SK-N-SH treated with all-trans-retinoic acid at 6 μM for 48 hours (cell line): ENCODE data around the gene N4BP2.

Source experiments
- ATAC-seq: fragments of 200-7000 bp; cut with Tn5 transposase; 3 replicates; pipeline ENCODE4 v1.9.1; 2020; ENCODE audit warnings: mild to moderate bottlenecking, moderate library complexity
- ARNTL ChIP-seq: fragments of 450-650 bp; formaldehyde crosslinking; IDR thresholded peaks from 2 replicates; pipeline ENCODE4 v1.5.0; 2020; ENCODE audit warnings: low read depth, mild to moderate bottlenecking, moderate library complexity, borderline replicate concordance
- BACH2 ChIP-seq: fragments of 250-450 bp; sonication (Bioruptor Pico); IDR thresholded peaks from 2 replicates; pipeline ENCODE4 v1.9.0; 2021; ENCODE audit warnings: mild to moderate bottlenecking, borderline replicate concordance
- CSDC2 ChIP-seq: fragments of 250-450 bp; sonication (Bioruptor Pico); IDR thresholded peaks from 2 replicates; pipeline ENCODE4 v1.5.0; 2020; ENCODE audit warnings: mild to moderate bottlenecking, moderate library complexity
- ESRRG ChIP-seq: fragments of 250-450 bp; sonication (Bioruptor Pico); IDR thresholded peaks from 2 replicates; pipeline ENCODE4 v1.6.1; 2021; ENCODE audit warnings: mild to moderate bottlenecking
- GLIS3 ChIP-seq: fragments of 250-450 bp; sonication (Bioruptor Pico); IDR thresholded peaks from 2 replicates; pipeline ENCODE4 v1.5.0; 2020; ENCODE audit warnings: mild to moderate bottlenecking, moderate library complexity
- ISL1 ChIP-seq: fragments of 250-450 bp; sonication (Bioruptor Pico); IDR thresholded peaks from 2 replicates; pipeline ENCODE4 v2.1.2; 2022; ENCODE audit warnings: mild to moderate bottlenecking, moderate library complexity
- OSR1 ChIP-seq: fragments of 250-450 bp; sonication (Bioruptor Pico); IDR thresholded peaks from 2 replicates; pipeline ENCODE4 v1.8.0; 2022; ENCODE audit warnings: moderate library complexity, mild to moderate bottlenecking, inconsistent platforms
- PPARA ChIP-seq: fragments of 250-450 bp; sonication (Bioruptor Pico); IDR thresholded peaks from 2 replicates; pipeline ENCODE4 v1.5.0; 2020; ENCODE audit warnings: mild to moderate bottlenecking, borderline replicate concordance
- RARB ChIP-seq: fragments of 250-450 bp; sonication (Bioruptor Pico); IDR thresholded peaks from 2 replicates; pipeline ENCODE4 v1.8.0; 2021; ENCODE audit warnings: mild to moderate bottlenecking, moderate library complexity
- SNAI2 ChIP-seq: fragments of 250-450 bp; sonication (Bioruptor Pico); IDR thresholded peaks from 2 replicates; pipeline ENCODE4 v1.5.0; 2020; ENCODE audit warnings: mild to moderate bottlenecking, moderate library complexity
- TCF4 ChIP-seq: fragments of 250-450 bp; sonication (Bioruptor Pico); IDR thresholded peaks from 2 replicates; pipeline ENCODE4 v1.8.0; 2021; ENCODE audit warnings: mild to moderate bottlenecking, moderate library complexity, borderline replicate concordance
- ZC3H10 ChIP-seq: fragments of 250-450 bp; sonication (Bioruptor Pico); IDR thresholded peaks from 2 replicates; pipeline ENCODE4 v1.5.1; 2021; ENCODE audit warnings: mild to moderate bottlenecking, moderate library complexity
- ZFP3 ChIP-seq: fragments of 250-450 bp; sonication (Bioruptor Pico); IDR thresholded peaks from 2 replicates; pipeline ENCODE4 v1.5.0; 2020; ENCODE audit warnings: mild to moderate bottlenecking, moderate library complexity
- ZNF565 ChIP-seq: fragments of 450-650 bp; formaldehyde crosslinking; conservative IDR thresholded peaks from 2 replicates; pipeline ENCODE4 v1.5.0; 2020; ENCODE audit warnings: low read depth, mild to moderate bottlenecking, moderate library complexity
- ZNF70 ChIP-seq: fragments of 450-650 bp; formaldehyde crosslinking; IDR thresholded peaks from 2 replicates; pipeline ENCODE4 v1.5.0; 2020; ENCODE audit warnings: mild to moderate bottlenecking, moderate library complexity
- TF ChIP-seq, protein P1 (sequence below): fragments of 250-450 bp; sonication (Bioruptor Pico); IDR thresholded peaks from 2 replicates; pipeline ENCODE4 v1.5.1; 2020; ENCODE audit warnings: low read depth, mild to moderate bottlenecking, moderate library complexity
- TF ChIP-seq, protein P2 (sequence below): fragments of 250-450 bp; sonication (Bioruptor Pico); IDR thresholded peaks from 2 replicates; pipeline ENCODE4 v1.8.0; 2021; ENCODE audit warnings: low read depth, mild to moderate bottlenecking, moderate library complexity, borderline replicate concordance
- TF ChIP-seq, protein P3 (sequence below): fragments of 250-450 bp; sonication (Bioruptor Pico); IDR thresholded peaks from 2 replicates; pipeline ENCODE4 v1.5.0; 2020; ENCODE audit warnings: mild to moderate bottlenecking, moderate library complexity

Gene N4BP2

DNA sequence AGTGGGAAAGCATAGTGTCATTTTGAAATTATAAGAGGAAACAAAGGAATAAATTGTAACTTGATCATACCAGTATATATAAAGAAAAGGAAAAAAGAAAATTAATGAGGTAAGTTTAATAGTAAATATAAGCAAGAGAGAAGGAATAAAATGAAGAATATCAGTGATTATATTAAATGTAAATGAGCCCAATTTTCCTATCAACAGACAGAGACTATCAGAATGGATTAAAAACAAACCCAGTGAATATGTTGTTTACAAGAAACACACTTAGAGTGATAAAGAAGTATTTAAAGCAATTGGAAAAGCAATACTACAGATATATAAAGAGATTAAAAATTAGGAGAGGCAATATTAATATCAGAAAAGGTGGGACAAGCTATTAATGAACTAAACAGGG is 111.4 kb downstream of the N4BP2 start (continued):
- TF ChIP-seq, protein P1, sequence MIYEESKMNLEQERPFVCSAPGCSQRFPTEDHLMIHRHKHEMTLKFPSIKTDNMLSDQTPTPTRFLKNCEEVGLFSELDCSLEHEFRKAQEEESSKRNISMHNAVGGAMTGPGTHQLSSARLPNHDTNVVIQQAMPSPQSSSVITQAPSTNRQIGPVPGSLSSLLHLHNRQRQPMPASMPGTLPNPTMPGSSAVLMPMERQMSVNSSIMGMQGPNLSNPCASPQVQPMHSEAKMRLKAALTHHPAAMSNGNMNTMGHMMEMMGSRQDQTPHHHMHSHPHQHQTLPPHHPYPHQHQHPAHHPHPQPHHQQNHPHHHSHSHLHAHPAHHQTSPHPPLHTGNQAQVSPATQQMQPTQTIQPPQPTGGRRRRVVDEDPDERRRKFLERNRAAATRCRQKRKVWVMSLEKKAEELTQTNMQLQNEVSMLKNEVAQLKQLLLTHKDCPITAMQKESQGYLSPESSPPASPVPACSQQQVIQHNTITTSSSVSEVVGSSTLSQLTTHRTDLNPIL (CRISPR knock-in tag), result no peak
- TF ChIP-seq BACH2 (CRISPR knock-in tag) (no peak), ZNF565 (CRISPR knock-in tag) (no peak)

DNA sequence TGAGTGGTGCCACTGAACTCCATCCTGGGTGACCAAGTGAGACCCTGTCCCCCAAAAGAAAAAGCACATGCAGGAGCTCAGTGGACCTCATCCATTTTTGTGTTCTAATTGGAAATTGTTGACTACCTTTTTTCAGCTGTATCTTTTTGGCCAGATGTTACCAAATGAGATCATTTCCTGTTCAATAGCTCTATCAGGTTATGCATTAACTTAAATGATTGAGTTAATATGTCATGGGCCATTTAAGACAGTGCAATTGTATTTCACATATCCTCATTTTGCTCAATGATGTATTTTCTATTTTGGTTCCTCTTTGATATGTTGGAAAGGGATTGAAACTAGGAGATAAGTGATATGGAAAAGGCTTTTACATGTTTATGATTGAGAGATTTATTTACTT is 113.9 kb downstream of the N4BP2 start:
- TF ChIP-seq RARB (CRISPR knock-in tag), result no peak
- no peak for TF ChIP-seq ISL1 (CRISPR knock-in tag)
- no peak for TF ChIP-seq GLIS3
- no peak for TF ChIP-seq OSR1 (CRISPR knock-in tag)
- TF ChIP-seq, protein P1 (CRISPR knock-in tag), result no peak
- TF ChIP-seq SNAI2 (CRISPR knock-in tag), result no peak
- TF ChIP-seq ESRRG (CRISPR knock-in tag), result no peak
- TF ChIP-seq PPARA (CRISPR knock-in tag), result no peak
- no peak for ATAC-seq

DNA sequence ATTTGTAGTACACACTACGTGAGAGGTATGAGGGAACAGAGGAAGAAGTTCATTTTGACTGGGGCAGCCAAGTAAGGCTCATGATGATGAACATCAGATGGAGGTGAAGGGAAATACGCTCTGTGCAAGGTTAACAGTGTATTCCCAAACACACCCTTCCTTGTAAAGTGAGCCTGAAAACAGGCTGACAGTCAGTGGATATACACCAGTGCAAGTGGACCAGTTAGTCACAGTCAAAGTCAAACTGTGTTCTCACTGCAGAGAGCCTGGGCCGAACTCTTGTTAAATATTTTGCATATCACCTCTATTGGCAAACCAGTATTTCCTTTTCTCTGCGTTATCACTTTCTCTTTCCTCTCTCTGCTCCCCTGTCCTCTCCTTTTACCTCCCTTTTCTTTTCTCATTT is 116.8 kb downstream of the N4BP2 start:
- no peak; the same call in 2 of the 3 replicates for ATAC-seq
- no peak for TF ChIP-seq CSDC2 (CRISPR knock-in tag)
- TF ChIP-seq ZNF565 (CRISPR knock-in tag), result no peak
- TF ChIP-seq, protein P2, sequence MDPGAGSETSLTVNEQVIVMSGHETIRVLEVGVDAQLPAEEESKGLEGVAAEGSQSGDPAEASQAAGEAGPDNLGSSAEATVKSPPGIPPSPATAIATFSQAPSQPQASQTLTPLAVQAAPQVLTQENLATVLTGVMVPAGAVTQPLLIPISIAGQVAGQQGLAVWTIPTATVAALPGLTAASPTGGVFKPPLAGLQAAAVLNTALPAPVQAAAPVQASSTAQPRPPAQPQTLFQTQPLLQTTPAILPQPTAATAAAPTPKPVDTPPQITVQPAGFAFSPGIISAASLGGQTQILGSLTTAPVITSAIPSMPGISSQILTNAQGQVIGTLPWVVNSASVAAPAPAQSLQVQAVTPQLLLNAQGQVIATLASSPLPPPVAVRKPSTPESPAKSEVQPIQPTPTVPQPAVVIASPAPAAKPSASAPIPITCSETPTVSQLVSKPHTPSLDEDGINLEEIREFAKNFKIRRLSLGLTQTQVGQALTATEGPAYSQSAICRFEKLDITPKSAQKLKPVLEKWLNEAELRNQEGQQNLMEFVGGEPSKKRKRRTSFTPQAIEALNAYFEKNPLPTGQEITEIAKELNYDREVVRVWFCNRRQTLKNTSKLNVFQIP, result no peak
- no peak for TF ChIP-seq GLIS3
- no peak for TF ChIP-seq RARB (CRISPR knock-in tag)
- no peak for TF ChIP-seq ESRRG (CRISPR knock-in tag)
- no peak for TF ChIP-seq PPARA (CRISPR knock-in tag)
- no peak for TF ChIP-seq ZNF70 (CRISPR knock-in tag)
- TF ChIP-seq, protein P1 (CRISPR knock-in tag), result no peak
- TF ChIP-seq, protein P3, sequence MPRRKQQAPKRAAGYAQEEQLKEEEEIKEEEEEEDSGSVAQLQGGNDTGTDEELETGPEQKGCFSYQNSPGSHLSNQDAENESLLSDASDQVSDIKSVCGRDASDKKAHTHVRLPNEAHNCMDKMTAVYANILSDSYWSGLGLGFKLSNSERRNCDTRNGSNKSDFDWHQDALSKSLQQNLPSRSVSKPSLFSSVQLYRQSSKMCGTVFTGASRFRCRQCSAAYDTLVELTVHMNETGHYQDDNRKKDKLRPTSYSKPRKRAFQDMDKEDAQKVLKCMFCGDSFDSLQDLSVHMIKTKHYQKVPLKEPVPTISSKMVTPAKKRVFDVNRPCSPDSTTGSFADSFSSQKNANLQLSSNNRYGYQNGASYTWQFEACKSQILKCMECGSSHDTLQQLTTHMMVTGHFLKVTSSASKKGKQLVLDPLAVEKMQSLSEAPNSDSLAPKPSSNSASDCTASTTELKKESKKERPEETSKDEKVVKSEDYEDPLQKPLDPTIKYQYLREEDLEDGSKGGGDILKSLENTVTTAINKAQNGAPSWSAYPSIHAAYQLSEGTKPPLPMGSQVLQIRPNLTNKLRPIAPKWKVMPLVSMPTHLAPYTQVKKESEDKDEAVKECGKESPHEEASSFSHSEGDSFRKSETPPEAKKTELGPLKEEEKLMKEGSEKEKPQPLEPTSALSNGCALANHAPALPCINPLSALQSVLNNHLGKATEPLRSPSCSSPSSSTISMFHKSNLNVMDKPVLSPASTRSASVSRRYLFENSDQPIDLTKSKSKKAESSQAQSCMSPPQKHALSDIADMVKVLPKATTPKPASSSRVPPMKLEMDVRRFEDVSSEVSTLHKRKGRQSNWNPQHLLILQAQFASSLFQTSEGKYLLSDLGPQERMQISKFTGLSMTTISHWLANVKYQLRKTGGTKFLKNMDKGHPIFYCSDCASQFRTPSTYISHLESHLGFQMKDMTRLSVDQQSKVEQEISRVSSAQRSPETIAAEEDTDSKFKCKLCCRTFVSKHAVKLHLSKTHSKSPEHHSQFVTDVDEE, result no peak
- no peak for TF ChIP-seq ZC3H10 (CRISPR knock-in tag)

DNA sequence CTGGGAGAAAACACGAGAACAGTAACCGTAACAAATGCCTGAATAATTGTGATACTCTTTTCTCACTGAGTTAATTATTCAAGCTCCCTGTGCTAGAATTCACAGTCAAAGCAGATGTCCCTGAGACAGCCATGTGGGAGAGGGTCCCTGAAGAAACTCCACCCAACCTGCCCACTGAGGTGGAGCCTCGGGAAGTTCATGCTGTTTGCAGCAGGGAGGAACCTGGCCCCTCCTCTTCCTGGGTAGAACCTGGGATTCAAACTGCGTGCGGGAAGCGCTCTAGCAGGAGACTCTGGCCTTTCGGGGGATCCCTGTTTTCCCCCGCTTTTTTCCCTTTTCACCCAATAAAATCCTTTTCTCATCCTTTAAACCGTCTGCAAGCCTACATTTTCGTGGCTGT is 120.0 kb downstream of the N4BP2 start:
- no peak for TF ChIP-seq CSDC2 (CRISPR knock-in tag)
- TF ChIP-seq TCF4 (CRISPR knock-in tag), result no peak
- no peak for TF ChIP-seq ZFP3 (CRISPR knock-in tag)
- no peak for TF ChIP-seq BACH2 (CRISPR knock-in tag)
- no peak for ATAC-seq

DNA sequence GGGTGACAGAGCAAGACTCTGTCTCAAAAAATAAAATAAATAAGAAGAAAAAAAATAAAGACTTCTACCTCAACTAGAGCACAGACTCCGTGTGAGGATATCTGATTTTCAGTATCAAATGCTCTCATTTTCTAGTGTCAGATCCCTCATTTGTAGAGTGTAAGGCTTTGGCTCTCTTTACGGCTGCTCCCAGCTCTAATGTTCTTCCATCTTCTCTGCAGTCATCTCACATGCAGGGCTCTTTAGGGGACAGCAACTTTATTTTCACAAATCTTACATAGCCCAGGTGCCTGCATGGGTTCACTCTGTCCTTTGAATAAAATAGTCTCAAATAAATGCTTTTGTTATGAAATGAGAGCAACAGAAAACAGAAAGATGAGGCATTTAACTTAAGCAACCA is 120.9 kb downstream of the N4BP2 start:
- TF ChIP-seq ARNTL (CRISPR knock-in tag), result no peak
- no peak for TF ChIP-seq TCF4 (CRISPR knock-in tag)
- no peak for ATAC-seq
